ENCODE measurements around the gene ST6GALNAC1. TPM values are rescaled to one million over a fixed set of nuclear protein-coding genes. Genes with fewer than 3 reads are reported as not detected.

ST6GALNAC1 gene
- total and polyA plus RNA-seq, 2 of the 8 experiments (the other 6 are each of a cell fraction or from before 2014, with no cell fraction given), result not detected

DNA sequence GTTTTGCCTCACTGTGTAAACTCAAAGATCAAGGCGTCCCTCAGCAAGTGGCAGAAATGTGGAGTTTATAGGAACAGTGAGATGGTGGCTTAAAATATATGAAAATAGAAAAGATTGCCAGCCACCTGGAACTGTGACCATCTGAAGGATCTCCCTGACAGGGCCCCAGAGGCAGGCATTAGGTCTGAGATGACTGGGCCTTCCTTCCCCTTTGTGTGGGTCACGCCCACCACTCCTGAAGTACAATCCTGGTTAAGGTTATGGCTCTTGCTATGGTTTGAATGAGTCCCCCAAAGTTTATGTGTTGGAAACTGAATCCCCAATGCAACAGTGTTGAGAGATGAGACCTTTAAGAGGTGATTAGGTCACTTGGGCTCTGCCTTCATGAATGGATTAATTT lies 64.3 kb downstream of the ST6GALNAC1 start:
- Histone ChIP-seq H4K8ac (ENCODE audit: extremely low read depth, insufficient read depth, low read length) (no peak overlapping the region), H3K27me3 (replicated peaks in 1 of 4; ENCODE audit: control insufficient read depth in 3 of 4, extremely low read depth in 1 of 4, insufficient read depth in 3 of 4, low read length in 3 of 4) (peaks cover 4 to 39% (median 30%) of the 10 kb centered on the region in 4 experiments), H3K36me3 (ENCODE audit: control insufficient read depth in 2 of 4, insufficient read depth in 4 of 4, low read length in 3 of 4) (no peaks in the 10 kb centered on the region), H2AFZ (ENCODE audit: low read length) (no peak overlapping the region), H3K79me1 (ENCODE audit: low read depth, low read length) (no peaks in the 10 kb centered on the region), H3K4me3 (ENCODE audit: extremely low read depth in 1 of 4, insufficient read depth in 2 of 4, low read depth in 3 of 4, low read length in 4 of 4) (no peak overlapping the region), H2BK5ac (ENCODE audit: low read depth, low read length) (no peak overlapping the region), H4K91ac (replicated peaks; ENCODE audit: insufficient read length, low read length) (no peak overlapping the region), H3K27ac (ENCODE audit: low read depth, low read length) (no peak overlapping the region), H3K23me2 (ENCODE audit: low read depth, low read length) (no peaks in the 10 kb centered on the region), H3K23ac (ENCODE audit: insufficient read length) (no peak overlapping the region), H4K20me1 (replicated peaks in 1 of 2; ENCODE audit: control insufficient read depth in 1 of 2, insufficient read depth in 2 of 2, low read length in 2 of 2) (no peaks in the 10 kb centered on the region), H3K14ac (ENCODE audit: insufficient read length) (no peak overlapping the region), H2BK12ac (ENCODE audit: low read depth, low read length) (no peak overlapping the region), H4K5ac (ENCODE audit: insufficient read length, low read depth, low read length) (no peak overlapping the region), H3K79me2 (ENCODE audit: control insufficient read depth in 1 of 2, insufficient read depth in 2 of 2, low read length in 2 of 2) (no peaks in the 10 kb centered on the region), H3K9ac (replicated peaks in 1 of 4; ENCODE audit: extremely low read depth in 1 of 4, low read depth in 3 of 4, low read length in 3 of 4) (no peak overlapping the region), H3K9me3 (ENCODE audit: insufficient read depth in 2 of 2, low read depth in 1 of 2, low read length in 1 of 2) (no peaks in the 10 kb centered on the region), H3K4me1 (replicated peaks in 1 of 4; ENCODE audit: control insufficient read depth in 3 of 4, insufficient read depth in 4 of 4, low read length in 3 of 4) (peaks cover 0 to 9% (median 4%) of the 10 kb centered on the region in 4 experiments; a peak in 5 of 7 replicates), H2BK15ac (ENCODE audit: low read length) (no peak overlapping the region; the same call in 1 of the 2 replicates), H3K18ac (ENCODE audit: extremely low read depth, low read length) (no peak overlapping the region), H3K4me2 (ENCODE audit: insufficient read depth in 1 of 2, low read depth in 2 of 2, low read length in 2 of 2) (no peak overlapping the region), H2BK20ac (ENCODE audit: low read length) (no peak overlapping the region), H2BK120ac (replicated peaks; ENCODE audit: low read depth, low read length) (no peak overlapping the region), H2AK5ac (ENCODE audit: low read depth, low read length) (no peak overlapping the region), H3K56ac (replicated peaks; ENCODE audit: insufficient read length, low read depth, low read length) (no peak overlapping the region), H3K4ac (replicated peaks; ENCODE audit: insufficient read length, low read depth, low read length) (no peak overlapping the region)
- no peak for FAIRE-seq
- CTCF ChIA-PET (ENCODE audit: partially characterized antibody), result interaction anchor here (1.0 to 2.7 kb wide), 9 partner anchors 8 to 104 kb away, joined by 3 to 13 read pairs (median 6); no protein-coding TSS in a partner anchor
- POLR2A ChIA-PET (ENCODE audit: partially characterized antibody), result interaction anchor here (0.6 to 6.0 kb wide), 6 partner anchors 9 to 1831 kb away, joined by 3 to 40 read pairs (median 6); a partner anchor contains a TSS
- TF ChIP-seq JUND (IDR thresholded peaks at IDR 0.05; ENCODE audit: low read length), result no peak
- no peak for TF ChIP-seq SIRT6 (IDR thresholded peaks at IDR 0.05; ENCODE audit: low read length)
- TF ChIP-seq EZH2 (IDR thresholded peaks at IDR 0.05; ENCODE audit: low read depth, low read length, severe bottlenecking), result no peak
- no peak for TF ChIP-seq TAF7 (optimal IDR thresholded peaks at IDR 0.05; ENCODE audit: borderline replicate concordance, low read depth, low read length)
- no peak for TF ChIP-seq YY1 (IDR thresholded peaks at IDR 0.05; ENCODE audit: low read depth, low read length)
- TF ChIP-seq PHF8 (conservative IDR thresholded peaks at IDR 0.05; ENCODE audit: low read depth, low read length), result no peak
- no peak for TF ChIP-seq SP1 (IDR thresholded peaks at IDR 0.05; ENCODE audit: low read depth, low read length)
- no peak for TF ChIP-seq CREB1 (IDR thresholded peaks at IDR 0.05)
- TF ChIP-seq SP4 (IDR thresholded peaks at IDR 0.05; ENCODE audit: low read length), result no peak
- 87% methylated on average over 2 of the region's 2 CpGs; no CpG with 5 or more reads in 1 of the 2 experiments for WGBS, 2 experiments (ENCODE audit: extremely low coverage in 1 of 2, insufficient coverage in 1 of 2, insufficient read length in 1 of 2, insufficient replicate concordance in 2 of 2, low coverage in 1 of 2, low lambda C conversion rate in 2 of 2, missing lambda C conversion rate in 1 of 2)
- no peak for DNase-seq (ENCODE audit: low read depth in 1 of 2, low spot score in 2 of 2)
